ACHN (cell line): Measurements from ENCODE around the gene SEMA5A.

Source experiments
- DNase-seq: peaks from one replicate; pipeline ENCODE4 v3.0.0-alpha.2; 2015
- in situ Hi-C: cut with HindIII; loops from 2 replicates; pipeline ENCODE4 v1.10.0; 2017; ENCODE audit warnings: low sequenced_read_pairs, low pct_ligation_motif_present, low pct_unique_long_range_greater_than_20kb

SEMA5A gene

DNA sequence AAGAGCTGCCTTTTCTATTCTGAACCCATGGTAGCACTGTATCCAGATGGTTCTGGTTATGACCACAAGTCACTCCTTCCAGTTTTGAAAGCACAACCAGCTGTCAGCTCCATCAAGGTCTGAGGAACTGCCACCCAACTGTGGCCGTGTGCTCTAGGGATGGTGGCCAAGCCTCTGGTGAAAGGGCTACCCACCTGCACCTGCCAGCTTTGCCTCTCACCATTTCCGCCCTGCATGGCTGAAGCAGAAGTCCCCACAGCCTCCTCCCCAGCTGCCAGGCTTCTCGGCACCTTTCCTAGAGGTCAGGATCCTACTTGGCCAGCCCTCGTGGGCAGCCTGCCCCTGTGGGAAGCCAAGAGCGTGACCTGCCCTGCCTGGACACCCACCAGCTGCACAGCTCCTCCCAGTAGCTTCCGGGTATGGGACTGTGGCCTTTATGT is 16.8 kb downstream of the SEMA5A start:
- in situ Hi-C loops = no loop called here
- no peak for DNase-seq

DNA sequence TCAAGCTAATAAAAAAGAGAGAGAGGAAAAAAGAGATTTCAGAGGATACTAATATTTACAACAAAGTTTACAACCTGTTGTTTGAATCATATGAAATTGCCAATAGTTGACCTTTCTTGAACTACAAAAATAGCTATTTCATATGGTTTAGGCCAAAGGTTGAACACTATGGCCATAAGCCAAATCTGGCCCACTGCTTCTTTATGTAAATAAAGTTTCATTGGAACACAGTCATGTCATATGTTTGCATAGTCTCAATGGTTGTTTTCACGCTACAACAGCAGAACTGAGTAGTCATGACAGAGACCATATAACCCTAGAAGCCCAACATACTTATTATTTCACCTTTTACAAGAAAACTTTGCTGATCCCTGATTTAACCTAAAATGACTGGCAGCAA is 20.9 kb downstream of the SEMA5A start:
- no peak for DNase-seq
- in situ Hi-C loops = no loop called here

DNA sequence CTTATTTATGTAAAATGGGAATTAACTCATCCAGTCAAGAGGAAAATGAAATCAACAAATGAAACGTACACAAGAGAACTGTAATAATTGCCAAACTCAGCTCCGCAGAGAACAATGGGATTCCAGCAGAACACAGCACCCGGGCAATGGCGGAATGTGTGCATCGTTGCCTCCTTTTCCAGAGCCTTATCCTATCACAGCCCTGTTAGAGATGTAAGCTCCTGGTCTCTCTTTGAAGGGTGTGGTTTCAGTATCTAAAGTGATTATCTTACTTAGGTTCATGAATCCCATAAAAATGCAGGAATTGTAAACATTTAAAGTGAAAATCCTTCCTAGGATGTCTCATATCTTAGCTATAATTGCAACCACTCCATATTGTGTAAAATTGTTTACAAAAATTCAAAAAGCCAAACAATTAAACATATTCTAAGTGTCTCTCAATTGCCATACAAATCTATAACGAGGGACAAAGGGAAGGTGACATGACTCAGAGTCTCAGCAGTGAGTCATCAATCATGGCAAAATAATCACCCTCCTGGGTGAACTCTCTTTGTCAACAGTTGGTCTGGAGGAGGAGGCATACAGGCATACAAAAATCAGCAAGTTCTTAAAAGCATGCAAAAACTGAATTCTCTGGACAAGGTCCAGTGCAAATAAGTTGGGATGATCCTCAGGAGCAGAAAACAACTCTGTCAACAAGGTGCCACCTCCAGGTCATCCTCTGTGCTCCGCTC is 22.6 kb downstream of the SEMA5A start:
- in situ Hi-C loops = no loop called here

DNA sequence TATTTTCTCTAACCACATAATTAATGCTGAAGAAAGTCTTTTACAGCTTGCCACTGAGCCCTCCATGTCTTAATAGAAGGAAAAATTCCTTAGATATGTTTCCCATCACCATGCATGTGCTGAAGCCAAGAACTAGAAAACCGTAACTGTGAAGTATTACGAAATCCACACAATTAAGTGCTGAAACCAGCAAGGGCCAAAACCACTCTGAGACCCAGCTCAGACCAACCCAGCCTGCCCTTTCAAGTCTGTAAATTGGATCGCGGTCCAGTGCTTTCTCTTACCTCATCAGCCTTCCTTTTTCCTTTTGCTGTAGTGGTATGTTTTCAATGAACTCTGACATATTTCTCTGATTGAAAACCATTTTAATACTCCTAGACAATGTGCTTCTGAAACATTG is 26.3 kb downstream of the SEMA5A start:
- no peak for DNase-seq
- in situ Hi-C loops = no loop called here

More for the DNA sequence above, 22.6 kb downstream of the SEMA5A start:
- DNase-seq = no peak

DNA sequence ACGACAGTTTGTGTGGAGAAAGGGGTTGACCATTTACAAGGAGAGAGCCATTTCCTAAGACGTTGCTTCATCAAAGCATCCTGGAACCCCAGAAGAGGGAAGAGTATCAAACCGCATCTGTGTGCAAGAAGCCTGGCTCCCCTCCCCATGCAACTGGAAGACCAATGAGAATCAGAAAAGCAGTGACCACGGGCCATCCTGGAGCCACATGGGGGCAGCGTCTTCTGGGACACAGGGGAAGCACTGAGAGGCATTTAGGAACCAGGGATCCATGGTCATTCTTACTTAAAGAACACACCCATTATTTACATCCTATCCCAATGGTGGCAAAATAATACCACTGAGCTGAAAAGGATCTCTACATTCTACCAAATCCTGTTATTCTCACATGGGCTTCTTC is 29.3 kb downstream of the SEMA5A start:
- DNase-seq = peak; percentile 5
- in situ Hi-C loops = no loop called here

DNA sequence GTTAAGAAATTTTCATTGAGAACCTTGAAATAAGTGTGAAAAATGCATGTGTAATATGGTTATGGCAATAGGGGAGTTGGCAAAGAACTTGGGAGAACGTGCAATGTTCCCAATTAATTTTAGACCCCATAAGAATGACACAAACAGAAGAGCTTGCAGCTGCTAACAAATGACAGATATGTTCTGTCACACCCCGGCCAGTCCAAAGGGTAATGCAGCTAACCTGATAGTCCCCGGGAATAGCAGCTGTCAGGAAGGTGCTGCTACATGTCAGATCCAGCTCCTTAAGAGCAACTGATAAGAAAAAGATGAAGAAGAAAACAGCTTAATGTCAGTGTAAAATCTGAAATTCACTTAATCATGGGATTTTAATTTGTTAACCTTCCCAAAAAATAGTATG is 30.4 kb downstream of the SEMA5A start:
- in situ Hi-C loops = no loop called here
- DNase-seq = no peak

DNA sequence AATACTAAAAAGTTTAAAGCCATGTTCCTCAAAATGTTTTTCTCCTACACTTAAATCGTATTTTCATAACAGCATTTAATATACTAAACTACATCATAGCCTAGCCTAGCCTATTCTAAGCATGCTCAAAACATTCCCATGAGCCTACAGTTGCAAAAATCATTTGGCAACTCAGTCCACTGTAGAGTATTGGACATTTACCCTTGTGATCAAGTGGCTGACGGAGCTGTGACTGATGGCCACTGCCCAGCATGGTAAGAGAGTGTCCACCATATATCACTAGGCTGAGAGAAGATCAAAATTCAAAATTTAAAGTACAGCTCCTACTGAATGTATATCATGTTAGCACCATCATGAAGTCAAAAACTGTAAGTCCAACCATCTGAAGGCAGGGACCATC is 30.9 kb downstream of the SEMA5A start:
- DNase-seq = no peak
- in situ Hi-C loops = no loop called here

DNA sequence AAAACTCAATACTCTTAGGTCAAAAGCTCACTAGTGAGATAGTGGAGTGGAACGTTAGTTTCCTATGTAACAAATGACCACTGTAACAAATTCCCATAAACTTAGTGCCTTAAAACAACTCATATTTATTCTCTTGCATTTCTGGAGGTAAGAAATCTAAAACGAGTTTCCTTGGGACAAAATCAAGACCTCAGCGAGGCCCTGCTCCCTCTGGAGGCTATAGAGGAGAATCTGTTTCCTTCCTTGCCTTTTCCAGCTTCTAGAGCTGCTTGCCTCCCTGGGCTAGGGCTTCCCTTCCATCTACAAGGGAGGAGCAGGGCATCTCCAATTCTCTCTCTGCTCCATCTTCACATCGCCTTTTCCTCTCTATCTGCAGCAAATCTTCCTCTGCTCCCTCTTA is 32.0 kb downstream of the SEMA5A start:
- peak; percentile 5 for DNase-seq
- in situ Hi-C loops = no loop called here

DNA sequence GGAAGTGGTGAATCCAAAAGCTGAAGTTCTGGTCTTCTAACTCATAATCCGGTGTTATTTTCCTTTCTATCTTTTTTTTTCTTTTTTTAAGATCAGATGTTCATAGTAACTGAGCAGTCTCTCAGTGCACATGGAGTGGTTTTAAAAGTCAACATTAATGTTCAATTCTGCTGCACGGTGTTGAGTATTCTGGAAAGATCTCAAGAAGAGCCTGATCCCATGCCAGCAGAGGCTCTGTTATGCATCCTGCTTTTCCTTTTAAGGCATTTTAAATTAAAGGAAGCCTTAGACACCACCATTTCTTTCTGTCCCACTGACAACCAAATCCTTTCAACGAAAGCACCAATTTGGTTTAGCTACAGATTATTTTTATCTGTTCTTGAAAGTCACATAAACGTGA is 33.4 kb downstream of the SEMA5A start:
- in situ Hi-C loops = no loop called here
- no peak for DNase-seq

DNA sequence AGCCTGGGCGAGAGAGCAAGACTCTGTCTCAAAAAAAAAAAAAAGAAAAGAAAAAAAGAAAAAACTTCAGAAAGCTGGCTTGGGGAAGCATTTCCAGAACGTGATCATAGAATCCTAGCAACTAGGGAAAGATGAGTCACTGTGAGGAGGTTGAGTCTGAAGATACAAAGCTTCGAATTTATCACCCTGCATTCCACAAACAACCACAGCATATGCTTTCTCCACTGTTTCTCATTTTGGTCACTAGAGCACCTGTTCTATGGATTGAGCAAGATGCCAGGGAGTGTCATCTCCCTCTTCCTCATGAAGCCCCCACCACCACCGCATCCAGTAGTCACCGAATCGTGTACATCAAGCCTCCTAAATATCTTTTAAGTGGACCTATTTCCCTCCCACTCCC is 37.9 kb downstream of the SEMA5A start:
- in situ Hi-C loops = no loop called here
- no peak for DNase-seq

DNA sequence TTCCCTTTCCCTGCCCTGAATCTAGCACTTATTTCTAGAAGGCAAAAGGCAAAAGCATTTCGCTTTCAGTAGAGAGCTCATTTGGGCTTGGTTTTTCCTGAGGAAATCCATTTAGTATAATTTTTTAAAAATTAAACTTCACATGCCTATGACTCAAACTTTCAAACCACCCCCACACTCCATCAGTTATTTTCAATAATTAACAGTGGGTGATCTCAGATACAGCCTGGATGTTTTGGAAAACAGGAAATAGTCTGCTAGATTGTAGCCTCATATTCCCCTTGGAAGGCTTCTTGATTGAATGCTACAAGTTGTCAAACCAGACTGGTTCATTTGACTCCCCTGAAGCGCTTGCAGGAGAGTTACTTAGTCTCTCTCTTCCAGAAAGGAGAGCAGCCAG is 40.6 kb downstream of the SEMA5A start:
- no peak for DNase-seq
- in situ Hi-C loops = no loop called here

DNA sequence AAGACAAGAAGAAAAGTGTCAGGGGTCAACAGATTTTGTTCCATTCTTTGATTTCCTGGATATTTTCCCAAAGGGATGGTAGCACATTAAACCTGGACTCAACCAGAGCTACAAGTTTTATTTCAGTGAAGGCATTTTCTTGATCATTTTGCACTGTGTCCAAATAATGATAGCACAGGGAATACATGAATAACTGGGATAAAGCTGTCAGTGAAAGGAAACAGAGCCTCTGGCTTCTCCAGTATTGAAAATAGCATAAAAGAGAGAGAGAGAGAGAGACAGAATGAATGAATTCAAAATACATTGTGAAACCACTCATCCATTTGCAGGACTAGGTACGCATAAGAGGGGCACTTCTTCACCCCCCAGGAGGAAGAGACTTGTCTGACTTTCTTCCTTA is 43.0 kb downstream of the SEMA5A start:
- DNase-seq = no peak
- in situ Hi-C loops = no loop called here

DNA sequence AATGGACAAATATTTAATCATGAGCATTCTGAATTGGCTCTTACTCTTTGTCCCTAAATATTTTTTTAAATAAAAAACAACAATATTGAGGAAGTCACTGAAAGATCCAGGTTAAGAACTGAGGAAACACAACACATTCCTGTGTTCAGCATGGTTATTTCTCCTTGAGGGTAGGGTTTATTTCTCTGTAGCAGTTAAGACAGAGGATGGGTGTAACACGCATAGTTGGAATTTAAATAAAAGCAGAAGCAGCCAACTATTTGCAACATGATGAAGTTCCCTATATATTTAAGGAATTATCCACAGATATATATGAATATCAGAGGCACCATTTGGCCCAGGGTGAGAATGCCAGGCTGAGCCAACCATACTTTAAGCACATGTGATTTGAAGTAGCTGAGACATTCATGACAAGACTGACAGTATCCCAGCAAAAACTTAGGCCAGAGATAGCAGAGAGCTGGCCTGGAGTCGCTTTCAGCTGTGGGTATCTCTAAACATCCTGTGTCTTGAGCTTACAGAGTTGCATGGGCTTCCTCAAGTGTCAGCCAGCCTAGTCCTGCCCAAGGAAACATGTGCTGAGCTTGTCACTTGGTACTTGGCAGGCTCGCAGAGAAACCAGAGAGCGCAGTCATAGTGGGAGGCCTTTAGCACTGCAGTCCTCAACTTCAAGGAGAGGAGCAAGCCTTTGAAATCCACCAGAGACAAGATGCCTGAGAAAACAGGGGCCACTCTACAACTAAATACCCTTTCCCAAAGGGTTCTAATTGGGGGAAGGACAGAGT is 43.6 kb downstream of the SEMA5A start:
- in situ Hi-C loops = no loop called here
- DNase-seq = no peak

DNA sequence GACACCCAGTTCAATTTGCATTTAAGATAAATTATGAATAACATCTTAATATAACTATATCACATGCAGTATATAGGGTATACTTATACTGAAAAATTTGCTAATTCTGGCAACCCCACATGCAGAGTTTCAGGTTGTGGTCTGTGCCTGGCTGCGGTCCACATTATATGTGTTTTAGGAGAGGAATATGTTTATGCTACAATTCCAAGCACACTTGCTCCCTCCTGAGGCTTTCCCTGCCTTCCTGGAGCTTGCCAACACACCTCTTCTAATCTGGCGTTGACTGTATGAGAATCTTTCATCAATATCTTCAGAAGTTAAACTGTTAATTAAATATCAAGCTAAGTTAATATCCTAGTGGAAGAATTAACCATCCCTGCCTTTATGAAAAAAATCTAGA is 45.2 kb downstream of the SEMA5A start:
- DNase-seq = no peak
- in situ Hi-C loops = no loop called here

DNA sequence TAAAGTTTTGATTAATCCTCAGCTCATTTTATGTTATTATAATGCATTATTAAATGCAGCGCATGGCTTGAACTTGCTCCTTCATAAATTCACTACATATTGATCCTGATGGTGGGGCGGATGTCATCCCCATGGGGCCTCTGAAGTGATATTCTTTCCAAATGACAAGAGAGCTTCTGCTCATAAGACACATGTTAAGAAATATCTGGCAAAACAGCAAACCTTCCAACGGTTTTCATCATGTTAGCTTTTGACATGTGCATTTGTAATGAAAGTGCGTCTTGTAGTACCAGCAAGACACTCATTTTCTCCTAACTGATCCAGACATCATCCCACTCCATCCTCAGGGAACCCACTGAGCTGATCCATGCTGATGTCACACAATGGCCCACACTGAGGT is 45.7 kb downstream of the SEMA5A start:
- DNase-seq = no peak
- in situ Hi-C loops = no loop called here

DNA sequence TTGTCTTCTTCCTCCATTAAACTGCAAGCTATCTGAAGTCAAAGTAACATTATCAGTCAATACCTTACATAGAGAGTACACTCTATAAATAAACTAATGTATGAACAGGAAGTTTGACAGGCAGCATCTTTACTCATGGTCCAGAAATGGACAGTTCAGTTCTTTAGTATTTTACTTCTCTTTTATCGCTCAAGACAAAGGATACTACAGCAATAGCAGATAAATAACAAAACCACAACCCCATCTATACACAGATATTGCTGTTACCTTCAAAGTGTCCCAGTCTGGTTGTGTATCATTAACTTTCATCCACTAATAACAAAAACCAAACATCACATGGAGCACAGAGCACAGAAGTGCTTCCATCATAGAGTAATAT is 46.4 kb downstream of the SEMA5A start:
- no peak for DNase-seq
- in situ Hi-C loops = no loop called here

DNA sequence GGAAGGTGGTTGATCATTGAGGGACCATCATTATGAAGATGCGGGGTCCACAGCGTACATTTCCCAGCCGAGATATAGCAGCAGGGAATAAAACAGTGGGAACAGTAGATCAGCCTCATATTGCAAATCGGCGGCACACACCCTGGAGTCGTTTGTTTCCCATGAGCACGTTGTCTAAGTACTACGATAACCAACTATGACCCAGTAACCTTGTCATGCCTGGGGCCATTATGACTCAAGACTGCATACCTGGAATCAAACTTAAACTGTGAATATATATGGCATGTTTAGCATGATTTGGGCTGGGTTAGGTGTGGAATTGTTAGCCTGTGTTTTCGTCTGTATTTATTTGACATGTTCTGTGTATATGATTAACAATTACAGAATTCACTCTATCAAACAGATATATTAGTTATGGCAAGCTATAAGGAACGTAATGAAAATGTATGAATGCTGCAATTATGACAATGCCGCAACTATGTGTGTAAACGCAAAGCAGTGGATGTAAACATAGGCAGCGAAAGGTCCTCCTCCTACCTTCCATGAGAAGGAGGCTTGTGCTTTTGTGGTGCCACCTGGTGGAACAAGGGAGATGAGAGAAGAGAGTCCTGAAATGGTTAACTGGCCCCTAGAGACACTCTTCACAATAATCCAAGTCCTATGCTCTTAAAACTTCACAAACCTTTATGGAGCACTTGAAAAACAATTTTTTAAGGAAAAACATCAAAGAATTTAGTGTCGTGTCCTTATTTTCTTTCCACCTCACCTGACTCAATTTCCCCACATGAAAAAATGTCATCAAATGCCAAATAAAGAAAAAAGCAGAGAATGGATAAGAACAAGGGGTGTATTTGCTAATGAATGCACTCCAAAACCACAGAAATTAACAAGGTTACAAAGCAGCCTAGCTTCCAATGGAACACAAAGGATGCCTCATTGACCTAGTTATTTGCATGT is 47.1 kb downstream of the SEMA5A start:
- in situ Hi-C loops = no loop called here
- peak; percentile 28 for DNase-seq

DNA sequence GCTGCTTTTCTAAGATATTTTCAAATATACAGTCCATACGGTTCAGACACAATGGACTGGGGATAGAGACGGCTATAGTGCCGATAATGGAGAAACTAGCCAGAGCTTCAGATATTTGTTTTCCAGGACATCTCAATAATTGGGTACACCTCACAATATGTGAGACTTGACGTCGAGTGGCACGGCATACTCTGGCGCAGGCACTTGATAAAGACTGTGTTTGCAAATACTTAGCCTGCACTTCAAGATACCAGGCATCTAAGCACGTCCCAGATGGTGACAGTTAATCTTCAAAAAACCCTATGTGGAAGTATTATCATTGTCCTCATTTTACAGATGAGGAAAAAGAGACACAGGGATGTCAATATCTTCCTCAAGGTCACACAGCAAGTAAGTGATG is 48.5 kb downstream of the SEMA5A start:
- in situ Hi-C loops = no loop called here
- no peak for DNase-seq

DNA sequence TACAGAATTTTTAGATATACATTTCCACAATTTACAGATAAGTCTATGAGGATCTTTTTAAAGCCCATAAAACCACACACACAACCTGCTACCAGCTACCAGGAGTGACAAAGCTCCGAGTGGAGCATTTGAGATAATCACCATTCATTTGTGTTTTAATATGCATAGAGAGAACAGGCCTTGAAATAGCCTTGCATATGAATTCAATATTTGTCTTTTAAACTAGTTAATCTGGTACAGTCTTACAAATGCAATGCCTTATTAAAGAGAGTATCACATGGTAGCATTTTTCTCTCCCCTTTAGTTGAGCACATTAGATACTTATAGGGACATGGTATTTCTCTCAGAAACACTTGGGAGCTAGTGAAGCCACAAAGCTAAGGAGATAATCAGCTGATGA is 49.1 kb downstream of the SEMA5A start:
- DNase-seq = no peak
- in situ Hi-C loops = no loop called here
